Esophagus squamous epithelium (tissue), 4 donors: Measurements from ENCODE around the gene TYRO3.

Experiments used
- CTCF ChIP-seq, 6 experiments: fragments of 450-650 bp in 4 of 6; fragments of 200-600 bp in 2 of 6; sonication (generic) in 2 of 6; IDR thresholded peaks; one replicate each; pipeline ENCODE4 v1.5.1; 2016 to 2019; ENCODE audit warnings: antibody characterized with exemption in 6 of 6, mild to moderate bottlenecking in 4 of 6, moderate library complexity in 4 of 6
- POLR2A ChIP-seq, 4 donors: fragments of 450-650 bp; IDR thresholded peaks; one replicate each; pipeline ENCODE4 v1.6.1; 2017; ENCODE audit warnings: antibody characterized with exemption in 4 of 4, mild to moderate bottlenecking in 4 of 4, moderate library complexity in 3 of 4

- TF ChIP-seq CTCF (IDR thresholded peaks at IDR 0.05): no peak
- TF ChIP-seq POLR2A (IDR thresholded peaks at IDR 0.05): no peak
Observed at GRCh38 chr15:41517895-41518449, 41.0 kb upstream of the TYRO3 start.
